GM19463 (cell line): Measurements from ENCODE around the gene FAM107B.

Experiments
- ATAC-seq: cut with Tn5 transposase; IDR thresholded peaks from one replicate; pipeline ENCODE4 v1.9.1; 2021; ENCODE audit warnings: mild to moderate bottlenecking, moderate library complexity; ENCODE audit not compliant: unreplicated experiment

FAM107B gene

DNA sequence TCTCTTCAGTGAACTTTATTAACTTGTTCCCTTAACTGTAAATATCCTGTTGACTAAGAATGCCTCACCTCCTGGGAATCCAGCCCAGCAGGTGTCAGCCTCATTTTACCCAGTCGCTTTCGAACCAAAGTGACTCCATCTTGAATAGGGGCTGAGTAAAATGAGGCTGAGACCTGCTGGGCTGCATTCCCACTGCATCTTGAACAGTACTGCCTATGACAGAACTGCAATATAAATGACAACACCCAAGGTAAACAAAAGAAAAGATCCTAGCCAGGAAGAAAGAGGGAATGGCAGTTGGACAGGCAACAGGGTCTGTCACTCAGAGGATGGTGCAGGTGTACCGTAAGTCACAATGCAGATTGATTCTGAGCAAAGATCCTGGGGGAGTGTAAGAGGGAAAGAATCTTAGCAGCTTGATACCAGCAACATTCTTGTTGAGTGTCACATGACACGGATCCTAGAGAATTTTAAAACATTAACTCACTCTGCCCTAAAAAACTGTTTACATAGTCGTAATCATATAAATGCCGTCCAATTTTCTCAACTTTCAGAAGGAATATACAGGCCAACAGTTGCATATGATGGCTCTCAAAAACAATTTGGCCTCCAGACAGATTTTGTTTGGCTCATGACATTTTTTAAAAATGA is 4.4 kb upstream of the FAM107B start:
- no peak for ATAC-seq

DNA sequence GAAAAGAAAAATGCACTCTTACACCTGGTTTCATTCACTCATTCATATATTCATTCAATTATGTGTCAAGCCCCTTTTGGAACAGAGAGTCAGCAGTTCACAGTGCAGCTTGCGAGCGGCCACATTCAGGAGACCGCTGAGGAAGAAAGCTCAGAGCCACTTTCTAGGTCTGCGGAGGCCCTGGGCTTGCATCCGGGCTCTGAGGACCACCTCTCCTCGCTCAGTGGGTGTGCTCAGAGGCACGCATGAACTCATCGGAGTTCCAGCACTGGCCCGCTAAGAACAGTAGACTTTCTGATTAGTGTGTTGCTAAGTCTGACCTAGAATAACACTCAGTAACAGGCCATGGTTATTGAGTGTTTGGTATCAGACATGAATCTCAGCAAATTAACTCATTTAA is 1.8 kb upstream of the FAM107B start:
- ATAC-seq: no peak

DNA sequence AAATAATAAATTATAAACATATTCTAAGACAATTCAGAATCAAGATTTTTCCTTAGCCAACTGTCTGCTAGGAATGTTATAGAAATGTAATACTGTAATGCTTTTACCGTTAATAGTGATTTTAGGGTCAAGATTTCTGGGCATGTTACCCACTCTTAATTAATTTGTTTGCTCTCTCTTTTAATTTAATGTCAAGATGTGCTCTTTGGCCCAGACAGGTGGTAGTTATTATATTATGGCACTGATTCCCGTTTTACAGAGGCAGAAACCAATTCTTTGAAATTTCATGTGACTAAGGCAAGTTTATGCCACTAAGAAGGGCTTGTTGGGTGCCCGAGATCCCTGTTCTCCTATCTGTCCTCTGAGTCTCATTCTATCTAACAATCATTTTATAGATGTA is 959 bp upstream of the FAM107B start:
- no peak for ATAC-seq

DNA sequence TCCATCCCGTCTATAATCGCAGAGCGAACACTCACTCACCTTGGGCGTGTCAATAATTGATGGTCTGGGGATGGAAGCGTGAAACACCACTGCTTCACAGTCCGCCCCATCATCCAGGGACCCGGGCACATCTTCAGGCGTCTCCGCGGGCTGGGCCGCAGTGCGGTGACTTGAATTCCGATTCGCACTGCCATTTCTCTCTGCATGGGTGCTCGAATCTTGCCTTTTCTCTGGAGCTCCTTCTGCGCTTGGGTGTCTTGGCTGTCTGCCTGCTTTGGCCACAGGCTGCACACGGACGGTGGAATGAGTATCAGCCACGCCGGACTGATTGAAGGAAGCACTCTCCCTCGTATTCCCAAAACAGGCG is 500 bp downstream of the FAM107B start:
- ATAC-seq: no peak

DNA sequence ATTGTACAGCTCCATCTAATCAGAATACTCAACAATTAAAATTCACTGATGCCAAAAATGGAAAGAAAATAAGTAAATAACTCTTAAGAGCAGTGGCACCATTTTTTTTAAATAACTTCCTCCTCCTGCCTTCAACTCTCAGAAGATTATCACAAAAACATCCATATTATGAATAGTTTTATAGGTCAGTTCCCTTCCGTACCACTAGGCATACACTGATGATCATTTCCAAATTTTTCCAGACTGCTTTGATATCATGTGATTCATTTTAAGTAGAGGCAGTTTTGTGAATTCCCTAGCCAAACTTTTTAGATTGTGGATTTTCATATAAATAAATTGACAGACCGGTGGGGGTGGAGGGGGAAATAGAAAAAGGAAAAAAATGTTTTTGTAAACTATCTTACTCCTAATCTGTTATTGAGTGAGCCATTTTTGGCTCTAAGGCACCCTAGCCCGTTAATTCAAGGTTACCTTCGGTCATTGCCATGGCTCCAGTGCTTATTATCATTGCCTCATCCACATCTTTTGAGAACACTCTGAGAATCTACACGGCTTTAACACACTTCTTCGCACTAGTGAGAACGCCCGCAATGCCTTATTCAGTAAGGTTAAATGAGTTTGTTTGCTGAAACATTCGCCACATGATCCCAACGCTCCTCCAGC is 1.0 kb downstream of the FAM107B start:
- no peak for ATAC-seq

DNA sequence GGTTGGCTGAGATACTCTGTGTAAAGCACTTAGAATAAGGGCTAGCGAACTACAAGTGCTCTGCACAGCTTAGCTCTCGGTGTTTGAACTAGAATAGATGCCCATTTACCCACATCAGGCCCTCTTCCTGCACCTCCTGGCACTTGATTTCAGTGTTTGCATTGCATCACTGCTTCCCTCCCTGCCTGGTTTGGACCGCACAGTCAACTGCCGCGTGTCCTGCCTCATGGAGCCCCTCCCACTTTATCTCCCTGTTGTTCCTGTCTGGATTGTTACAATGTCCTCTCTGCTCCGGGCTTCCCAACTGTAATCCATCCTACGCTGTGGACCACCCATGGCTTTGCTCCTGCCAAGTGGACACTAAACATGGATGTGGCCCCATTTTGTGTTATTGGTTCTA is 2.3 kb downstream of the FAM107B start:
- no peak for ATAC-seq

DNA sequence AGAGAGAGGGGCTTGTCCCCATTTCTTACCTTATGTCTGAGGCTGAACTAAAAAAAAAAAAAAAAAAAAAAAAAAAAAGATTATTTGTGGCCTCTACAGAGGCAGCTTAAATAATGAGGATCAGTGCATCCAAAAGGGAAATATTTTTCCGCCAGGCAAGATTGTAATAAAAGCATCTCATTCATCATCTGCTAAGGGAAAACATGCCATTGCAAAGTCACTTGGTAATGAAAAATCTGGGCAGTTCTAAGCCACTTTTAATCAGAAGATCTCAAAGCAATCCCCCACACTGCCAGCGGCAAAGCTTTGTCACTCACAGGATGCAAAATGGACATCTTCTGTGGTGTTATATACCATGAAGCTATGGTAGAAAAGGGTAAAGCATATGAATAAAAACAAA is 3.8 kb downstream of the FAM107B start:
- no peak for ATAC-seq

DNA sequence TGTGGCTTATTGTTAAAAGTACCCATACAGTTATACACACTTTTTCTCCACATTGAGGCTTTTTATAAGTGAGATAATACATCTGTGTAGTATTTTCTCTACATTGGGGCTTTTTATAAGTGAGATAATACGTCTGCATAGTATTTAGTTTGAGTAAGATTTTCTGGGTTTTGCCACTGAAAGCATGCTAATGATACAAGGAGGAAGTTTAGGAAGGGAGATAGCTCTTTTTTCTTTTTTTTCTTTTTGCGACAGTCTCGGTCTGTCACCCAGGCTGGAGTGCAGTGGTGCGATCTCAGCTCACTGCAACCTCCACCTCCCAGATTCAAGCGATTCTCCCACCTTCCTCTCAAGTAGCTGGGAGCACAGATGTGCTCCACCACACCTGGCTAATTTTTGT is 13.3 kb downstream of the FAM107B start:
- no peak for ATAC-seq

DNA sequence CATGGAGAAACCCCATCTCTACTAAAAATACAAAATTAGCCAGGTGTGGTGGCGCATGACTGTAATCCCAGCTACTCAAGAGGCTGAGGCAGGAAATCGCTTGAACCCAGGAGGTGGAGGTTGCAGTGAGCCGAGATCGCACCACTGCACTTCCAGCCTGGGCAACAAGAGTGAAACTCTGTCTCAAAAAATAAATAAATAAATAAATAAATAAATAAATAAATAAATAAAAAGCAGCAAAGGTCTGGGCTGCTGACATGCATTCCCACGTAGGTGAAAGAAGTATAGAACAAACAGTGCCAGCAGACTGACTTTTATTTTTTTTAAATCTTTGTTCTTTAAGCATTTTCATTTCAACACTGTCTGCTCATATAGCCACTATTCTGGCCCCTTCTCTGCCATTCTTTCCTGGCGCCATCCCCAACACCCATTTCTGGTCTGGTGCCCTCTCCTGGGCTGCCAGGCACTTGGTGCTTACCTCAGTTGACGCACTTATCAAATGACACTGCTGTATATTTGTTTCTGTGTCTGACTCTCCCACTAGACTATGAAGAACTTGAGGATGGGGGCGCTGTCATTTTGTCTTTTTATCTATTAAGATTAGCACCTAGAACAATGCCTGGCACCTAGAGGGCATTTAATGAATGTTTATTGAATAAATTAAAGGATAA is 15.6 kb downstream of the FAM107B start:
- ATAC-seq: no peak

DNA sequence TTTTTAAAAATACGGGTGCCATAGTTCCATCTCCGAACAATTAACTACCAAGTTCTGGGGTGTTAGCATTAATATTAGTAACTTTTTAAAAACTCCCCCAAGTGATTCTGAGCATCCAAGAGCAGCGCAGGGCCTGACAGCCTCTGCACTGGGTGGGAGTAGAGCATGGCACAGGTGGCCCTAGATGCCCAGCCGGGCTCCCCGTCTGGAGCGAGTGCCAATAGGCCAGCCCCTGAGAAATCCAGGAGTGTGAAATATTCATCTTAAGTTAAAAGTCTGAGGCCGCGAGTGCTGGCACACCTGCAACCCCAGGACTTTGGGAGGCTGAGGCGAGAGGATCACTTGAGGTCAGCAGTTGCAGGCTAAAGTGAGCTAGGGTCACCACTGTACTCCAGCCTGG is 16.2 kb downstream of the FAM107B start:
- no peak for ATAC-seq

DNA sequence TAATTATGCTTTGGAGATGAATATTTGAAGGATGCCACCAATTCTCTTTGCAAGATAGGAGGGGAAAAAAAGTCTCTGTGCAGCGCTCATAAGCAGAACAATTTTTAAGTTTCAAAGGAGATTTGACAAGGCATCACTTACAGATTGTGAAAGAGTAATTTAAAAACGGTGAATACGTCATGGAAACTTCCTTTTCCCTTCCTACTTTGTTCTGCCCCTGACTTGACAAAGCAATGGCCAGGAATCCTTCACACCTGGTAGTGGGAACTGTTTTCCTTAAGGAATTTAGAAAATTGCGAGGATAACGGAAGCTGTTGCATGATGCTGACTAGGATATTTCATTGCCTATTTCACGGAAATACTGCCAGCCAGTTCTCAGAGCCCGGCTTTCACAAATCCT is 16.7 kb downstream of the FAM107B start:
- no peak for ATAC-seq

DNA sequence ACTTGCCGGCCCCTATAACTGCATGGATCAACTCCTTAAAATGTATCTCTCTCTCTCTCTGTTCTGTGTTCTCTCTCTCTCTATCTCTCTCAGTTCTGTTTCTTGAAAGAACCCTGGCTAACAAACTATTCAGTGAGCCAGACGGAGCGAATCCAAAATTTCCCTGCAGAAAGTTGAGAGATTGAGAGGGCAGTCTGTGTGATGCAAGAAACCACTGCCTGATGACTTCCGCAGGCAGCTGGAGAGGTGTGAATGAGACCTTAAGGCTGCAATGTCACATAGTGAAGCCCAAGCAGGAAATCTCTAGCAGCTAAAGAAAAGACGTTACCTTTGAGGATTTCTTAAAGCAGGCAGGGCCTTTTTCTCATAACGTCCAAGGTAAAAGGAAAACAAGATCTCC is 17.3 kb downstream of the FAM107B start:
- ATAC-seq: no peak

DNA sequence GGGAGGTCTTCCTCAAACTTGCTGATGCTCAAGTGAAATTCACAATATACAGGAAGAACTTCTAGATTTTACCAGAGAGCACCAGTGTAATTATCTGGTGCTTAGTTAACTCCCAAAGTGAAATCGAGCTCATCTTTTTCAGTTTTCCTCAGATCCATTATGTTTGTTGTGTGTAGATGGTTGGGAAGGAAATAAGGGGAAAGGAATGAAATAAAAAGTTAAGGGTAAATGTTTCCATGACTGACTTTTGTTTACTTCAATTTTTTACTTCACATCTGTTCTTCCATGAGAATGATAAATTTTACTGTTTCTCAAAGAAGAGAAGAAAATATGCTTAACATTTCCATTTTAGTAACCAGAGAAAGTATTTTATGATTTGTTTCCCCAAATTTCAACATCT is 21.3 kb downstream of the FAM107B start:
- ATAC-seq: no peak

DNA sequence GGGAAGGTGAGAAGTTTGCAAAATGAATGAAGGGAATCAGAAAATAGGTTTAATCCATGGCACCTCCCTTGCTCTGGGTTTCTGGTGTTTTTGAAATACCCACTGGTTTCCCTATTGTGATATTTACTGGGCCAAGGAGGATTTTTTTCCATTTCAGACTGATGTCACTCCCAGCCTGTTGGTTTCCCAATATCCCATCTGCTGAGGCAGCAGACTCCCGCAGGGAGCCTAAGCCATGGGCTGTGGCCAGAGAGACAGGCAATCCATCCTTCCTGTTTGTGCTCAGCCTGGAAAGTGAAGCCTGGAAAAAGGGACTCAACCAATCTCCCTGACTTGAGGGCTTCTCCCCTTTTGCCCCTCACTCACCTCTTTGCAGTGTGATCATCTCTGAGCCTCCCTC is 22.8 kb downstream of the FAM107B start:
- no peak for ATAC-seq

DNA sequence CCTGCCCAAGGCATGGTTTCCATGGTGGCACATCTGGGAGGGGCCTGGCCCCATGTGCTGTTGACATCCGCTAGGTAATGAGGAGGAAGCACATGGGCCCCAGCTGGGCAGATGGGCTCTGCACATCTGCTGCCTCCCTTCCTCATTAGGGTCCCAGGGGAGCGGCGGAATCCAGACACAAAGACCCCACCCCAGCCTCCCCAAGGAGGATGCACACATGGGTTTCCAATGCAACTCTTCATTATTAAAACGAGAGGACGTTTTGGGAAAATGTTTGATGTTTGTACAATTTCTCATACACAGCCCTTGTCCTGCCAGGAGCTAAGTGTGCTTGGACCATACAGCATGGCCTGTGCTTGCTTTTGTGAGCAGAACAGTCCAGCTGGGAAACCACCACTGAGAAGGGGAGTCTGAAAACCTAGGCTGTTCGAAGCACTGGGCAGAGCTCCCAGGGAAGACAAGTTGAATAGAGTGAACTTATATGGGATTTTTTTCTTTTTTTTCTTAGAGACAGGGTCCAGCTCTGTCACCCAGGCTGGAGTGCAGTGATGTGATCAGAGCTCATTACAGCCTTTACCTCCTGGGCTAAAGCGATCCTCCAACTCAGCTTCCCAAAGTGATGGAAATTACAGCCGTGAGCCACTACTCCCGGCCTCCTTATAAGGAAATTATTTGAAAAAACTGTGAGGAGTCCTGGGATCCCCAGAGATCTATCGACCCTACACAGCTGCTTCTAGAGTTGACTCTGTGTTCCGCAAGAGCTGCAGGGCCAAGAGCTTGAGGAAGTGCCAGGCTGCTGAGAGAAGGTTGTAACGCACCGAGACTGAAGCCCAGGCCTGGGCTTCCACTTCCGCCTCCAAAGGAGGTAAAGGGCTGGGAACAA is 23.4 kb downstream of the FAM107B start:
- no peak for ATAC-seq

DNA sequence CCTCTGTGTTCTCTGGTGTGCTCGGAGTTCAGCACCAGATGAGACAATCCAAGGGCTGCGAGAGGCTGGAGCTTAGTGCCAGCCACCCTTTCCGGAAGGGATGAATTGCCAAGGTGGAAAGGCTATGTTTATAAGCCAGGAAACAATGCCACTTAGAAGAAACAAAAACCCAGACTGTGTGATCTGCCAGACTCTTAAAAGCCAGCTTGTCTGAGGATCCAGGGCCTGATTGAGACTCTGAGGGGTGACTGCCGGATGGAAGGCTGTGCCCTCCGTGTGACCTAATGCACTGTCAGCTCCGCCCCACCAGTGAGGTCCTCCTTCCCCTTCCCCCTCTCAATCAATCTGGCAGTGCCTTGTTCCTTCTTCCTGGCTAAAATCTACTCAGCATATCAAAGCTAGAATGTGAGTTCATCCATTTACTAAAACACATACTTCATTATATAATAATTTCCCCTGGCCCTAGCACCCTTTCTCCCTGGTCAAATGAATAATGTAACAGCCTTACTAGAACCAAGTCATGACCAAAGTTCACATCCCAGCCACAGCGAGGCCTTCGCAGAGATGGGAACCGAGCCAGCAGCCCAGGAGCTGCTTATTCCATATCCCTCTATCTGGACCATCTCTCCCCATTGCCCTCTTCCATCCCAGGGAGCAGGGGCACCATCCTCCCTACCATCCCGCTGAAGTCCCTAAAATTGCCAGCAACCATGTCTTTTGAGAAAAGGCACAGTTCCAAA is 25.5 kb downstream of the FAM107B start:
- ATAC-seq: no peak

DNA sequence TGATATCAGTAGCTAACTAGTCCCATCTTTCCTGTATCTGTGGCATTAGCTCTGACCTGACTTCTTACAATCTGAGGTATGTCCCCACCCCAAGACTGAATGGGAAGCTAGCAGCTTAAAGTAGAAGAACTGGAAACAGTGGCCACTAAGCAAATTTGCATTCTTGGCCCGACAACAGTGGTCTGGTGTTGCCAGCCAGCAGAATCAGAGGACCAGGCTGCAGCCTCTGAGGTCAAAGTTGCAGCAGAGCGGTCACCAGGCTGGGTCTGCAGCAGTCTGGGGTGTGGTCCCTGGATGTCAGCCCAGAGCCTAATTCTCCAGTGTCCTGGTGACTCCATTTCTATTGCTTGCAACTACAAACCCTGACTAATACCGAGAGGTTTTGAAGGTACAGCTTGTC is 26.3 kb downstream of the FAM107B start:
- ATAC-seq: no peak

DNA sequence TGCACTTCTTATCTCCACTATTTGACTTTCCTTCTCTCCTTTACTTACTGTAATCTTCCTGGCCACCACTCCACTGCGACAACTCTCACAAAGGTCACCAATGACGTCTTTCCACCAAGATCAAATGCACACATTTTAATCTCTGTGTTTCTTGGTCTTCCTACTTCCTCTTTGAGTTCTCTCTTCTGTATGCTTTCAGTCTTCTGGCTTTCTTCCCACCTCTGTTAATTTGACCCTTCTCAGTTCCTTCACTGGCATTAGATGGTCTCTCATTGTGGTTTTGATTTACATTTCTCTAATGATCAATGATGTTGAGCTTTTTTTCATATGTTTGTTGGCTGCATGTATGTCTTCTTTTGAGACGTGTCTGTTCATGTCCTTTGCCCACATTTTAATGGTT is 31.9 kb downstream of the FAM107B start:
- ATAC-seq: peak; percentile 75

DNA sequence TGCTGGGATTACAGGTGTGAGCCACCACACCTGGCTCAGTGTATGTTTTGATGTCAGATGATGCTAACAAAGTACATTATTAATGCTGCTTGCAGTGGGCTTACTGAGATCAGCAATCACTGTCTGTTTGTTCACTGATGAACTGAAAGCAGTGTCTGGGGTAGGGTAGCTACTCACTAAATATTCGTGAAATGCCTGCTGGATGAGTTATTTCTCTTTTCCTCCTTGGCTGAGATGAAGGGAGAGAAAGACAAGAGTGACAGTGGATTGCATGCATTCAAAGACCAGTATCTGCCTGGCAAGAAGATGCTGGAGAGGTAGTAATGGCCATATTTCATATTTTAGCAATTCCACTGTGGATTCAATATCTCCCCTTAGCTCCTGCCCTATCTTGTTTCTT is 32.3 kb downstream of the FAM107B start:
- no peak for ATAC-seq

DNA sequence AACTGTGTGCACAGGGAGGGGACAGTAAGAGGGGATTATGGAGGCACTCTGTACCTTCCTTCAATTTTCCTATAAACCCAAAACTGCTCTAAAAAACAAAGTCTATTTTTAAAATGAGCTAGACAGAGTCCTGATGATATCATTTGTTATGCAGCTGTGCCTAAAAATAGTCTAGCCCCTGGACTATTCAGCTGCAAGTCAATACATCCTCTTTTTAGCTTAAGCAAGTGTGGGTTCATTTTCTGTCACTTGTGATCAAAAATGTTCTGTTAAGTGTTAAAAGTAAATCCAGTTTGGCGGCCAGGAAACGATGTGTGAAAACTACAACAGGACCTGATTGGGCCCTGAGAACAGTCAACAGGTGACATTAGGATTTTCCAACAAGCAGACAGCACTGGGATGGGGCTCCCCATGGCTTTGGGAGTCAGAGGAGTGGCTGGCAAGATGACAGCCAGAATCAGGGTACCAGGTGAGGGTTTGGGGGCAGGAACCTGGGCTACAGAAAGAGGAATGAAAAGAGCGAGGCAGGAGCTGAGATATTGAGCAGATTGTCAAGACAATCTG is 33.9 kb downstream of the FAM107B start:
- no peak for ATAC-seq
